ENCODE results near the gene CFAP221. TPM values are rescaled to one million over a fixed set of nuclear protein-coding genes. Genes with fewer than 3 reads are reported as not detected.

The CFAP221 gene
- total RNA-seq, 1 donor from 2014 or later, result 26.3 TPM

DNA sequence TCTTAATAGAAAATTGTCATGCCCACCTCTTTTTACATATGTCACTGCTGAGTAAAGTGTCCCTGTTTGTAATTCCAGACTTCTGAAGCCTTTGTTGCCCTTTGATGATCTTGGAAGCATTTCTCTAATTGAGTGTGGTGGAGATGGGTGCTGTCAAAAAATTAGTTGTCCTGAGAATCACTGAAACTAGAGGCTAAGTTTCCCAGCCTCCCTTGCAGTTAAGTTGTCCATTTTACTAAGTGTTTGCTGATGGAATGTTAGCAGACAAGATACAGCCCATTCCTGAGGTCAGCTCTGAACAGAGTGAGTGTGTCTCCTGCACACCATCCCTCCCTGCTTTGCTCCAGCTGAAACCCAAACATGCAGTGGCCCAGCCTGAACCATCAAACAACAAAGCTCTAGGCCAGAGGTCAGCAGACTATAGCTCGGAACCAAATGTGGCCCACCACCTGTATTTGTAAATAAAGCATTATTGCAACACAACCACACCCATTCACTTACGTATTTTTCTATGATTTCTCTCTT lies 106.7 kb downstream of the CFAP221 start:
- intact Hi-C loops (cut with DNase I), result no loop called here
- Histone ChIP-seq H3K27me3 (no peaks in the 10 kb centered on the region), H3K4me3 (no peak overlapping the region), H3K9me3 (peaks cover 11% of the 10 kb centered on the region), H3K27ac (no peak overlapping the region), H3K36me3 (no peaks in the 10 kb centered on the region), H3K4me1 (no peaks in the 10 kb centered on the region)
- TF ChIP-seq, protein P1, sequence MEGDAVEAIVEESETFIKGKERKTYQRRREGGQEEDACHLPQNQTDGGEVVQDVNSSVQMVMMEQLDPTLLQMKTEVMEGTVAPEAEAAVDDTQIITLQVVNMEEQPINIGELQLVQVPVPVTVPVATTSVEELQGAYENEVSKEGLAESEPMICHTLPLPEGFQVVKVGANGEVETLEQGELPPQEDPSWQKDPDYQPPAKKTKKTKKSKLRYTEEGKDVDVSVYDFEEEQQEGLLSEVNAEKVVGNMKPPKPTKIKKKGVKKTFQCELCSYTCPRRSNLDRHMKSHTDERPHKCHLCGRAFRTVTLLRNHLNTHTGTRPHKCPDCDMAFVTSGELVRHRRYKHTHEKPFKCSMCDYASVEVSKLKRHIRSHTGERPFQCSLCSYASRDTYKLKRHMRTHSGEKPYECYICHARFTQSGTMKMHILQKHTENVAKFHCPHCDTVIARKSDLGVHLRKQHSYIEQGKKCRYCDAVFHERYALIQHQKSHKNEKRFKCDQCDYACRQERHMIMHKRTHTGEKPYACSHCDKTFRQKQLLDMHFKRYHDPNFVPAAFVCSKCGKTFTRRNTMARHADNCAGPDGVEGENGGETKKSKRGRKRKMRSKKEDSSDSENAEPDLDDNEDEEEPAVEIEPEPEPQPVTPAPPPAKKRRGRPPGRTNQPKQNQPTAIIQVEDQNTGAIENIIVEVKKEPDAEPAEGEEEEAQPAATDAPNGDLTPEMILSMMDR (IDR thresholded peaks at IDR 0.05), result no peak
- DNase-seq (no peak), ATAC-seq (peak; percentile 62)

DNA sequence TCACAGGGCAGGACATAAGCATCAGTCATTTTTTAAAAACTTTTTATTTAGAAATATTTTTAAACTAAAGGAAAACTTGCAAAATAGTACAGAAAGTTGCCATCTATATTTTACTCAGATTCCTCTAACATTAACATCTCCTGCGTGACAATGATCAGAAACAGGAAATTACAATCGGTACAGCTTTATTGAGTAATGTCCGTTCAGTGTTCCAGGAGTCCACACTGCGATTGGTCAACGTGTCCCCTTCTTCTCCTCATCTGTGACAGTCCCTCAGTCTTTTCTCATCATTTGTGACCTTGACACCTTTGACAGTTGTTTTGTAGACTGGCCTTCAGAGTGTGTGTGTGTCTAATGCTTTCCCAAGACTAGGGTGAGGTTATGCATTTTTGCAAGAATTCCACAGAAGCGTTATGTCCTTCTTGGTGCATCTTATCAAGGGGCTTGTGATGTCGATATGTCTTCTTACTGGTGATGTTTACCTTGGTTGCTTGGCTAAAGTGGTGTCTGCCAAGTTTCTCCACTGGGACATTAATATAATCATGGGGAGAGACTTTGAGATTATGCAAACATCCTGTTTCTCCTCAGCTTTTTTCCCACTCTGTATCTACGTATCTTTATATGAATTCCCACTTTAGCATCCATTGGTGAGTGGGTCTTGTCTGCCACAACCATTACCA lies 113.4 kb downstream of the CFAP221 start:
- peak; percentile 49 for ATAC-seq
- H3K27ac ChIP-seq, result no peak overlapping the region
- intact Hi-C loops (cut with DNase I), result no loop called here

DNA sequence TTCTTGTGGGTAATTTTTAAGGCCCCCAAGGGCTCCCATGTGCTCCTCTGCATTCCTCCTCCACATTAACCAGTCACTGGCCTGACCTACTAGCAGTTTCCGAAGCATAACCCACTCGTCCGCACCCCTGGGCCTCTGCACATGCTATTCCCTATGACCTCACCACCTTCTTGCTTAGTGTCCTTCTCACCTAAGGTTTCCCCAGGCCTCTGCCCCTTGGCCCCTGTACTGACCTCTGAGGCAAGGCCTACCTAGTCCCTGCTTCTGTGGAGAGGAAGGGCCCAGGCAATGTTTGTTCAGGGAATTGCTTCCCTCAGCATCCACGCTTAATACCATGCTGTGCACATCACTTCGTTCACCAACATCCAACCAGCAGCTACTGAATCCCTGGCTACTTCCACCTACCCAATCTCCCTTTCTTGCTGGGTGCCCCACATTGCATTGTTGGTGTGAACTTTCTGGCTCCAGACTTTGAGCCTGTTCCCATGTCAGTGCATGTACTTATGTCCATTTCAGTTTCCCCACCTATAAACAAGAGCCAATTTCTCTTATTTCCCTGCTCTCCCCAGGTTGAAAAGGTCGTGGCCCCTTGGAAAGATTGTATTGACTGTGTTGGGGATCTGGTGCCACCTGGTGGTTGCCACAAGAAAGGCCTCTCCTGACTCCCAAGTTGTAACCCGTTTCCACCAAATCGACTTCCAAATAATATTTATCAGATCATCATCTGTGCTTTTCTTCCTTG lies 115.5 kb downstream of the CFAP221 start:
- DNase-seq, result no peak
- Histone ChIP-seq H3K9me3 (no peaks in the 10 kb centered on the region), H3K27ac (no peak overlapping the region), H3K4me1 (peaks cover 3% of the 10 kb centered on the region), H3K4me3 (no peak overlapping the region), H3K27me3 (no peaks in the 10 kb centered on the region), H3K36me3 (no peaks in the 10 kb centered on the region)
- TF ChIP-seq, protein P1 (IDR thresholded peaks at IDR 0.05), result peak; percentile 93
- intact Hi-C loops (cut with DNase I), result no loop called here
- peak; percentile 81 for ATAC-seq

More for the DNA sequence above, 113.4 kb downstream of the CFAP221 start:
- no peak for DNase-seq
- Histone ChIP-seq H3K4me1 (peaks cover 3% of the 10 kb centered on the region), H3K4me3 (no peak overlapping the region), H3K36me3 (no peaks in the 10 kb centered on the region), H3K27me3 (no peaks in the 10 kb centered on the region), H3K9me3 (no peaks in the 10 kb centered on the region)
- TF ChIP-seq, protein P1 (IDR thresholded peaks at IDR 0.05), result no peak

DNA sequence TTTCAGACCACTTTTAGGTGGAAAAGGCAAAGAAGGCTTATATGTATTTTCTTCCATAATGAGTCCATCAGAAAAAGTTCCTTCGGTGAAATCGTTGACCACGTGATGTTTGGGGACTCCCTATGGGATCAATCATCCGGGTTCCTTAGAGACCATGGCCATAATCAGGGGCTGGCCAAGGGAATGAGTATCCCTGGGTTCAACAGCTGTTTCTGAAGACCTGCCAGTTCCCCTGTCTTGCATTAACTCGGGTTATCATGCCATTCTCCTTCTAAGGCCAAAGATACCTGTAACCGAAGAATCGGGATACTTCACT lies 116.1 kb downstream of the CFAP221 start:
- Histone ChIP-seq H3K4me3 (no peak overlapping the region), H3K27ac (no peak overlapping the region), H3K27me3 (no peaks in the 10 kb centered on the region), H3K36me3 (no peaks in the 10 kb centered on the region), H3K9me3 (no peaks in the 10 kb centered on the region), H3K4me1 (peaks cover 3% of the 10 kb centered on the region)
- TF ChIP-seq, protein P1 (IDR thresholded peaks at IDR 0.05), result no peak
- DNase-seq (no peak), ATAC-seq (no peak)
- intact Hi-C loops (cut with DNase I), result no loop called here

DNA sequence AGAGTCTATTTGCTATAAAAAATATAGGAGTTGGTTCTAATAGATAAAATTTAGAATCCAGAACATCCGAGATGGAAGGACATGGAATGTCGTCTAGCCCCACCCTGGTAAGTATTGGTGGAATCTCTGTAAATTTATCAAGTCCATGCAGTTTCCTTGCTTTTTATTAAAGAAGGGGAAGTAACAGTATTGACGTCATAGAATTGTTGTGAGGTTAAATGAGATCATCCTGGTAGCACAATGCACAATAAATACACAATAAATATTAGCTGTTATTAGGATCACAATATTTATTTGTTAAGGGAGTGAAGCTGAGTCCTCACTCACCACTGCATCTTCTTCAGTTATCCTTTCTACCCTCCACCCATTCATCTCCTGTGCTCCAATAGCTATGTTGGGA lies 118.0 kb downstream of the CFAP221 start:
- intact Hi-C loops (cut with DNase I), result no loop called here
- DNase-seq (no peak), ATAC-seq (no peak)
- no peaks in the 10 kb centered on the region for H3K36me3 ChIP-seq
- H3K9me3 ChIP-seq, result no peaks in the 10 kb centered on the region
- no peak overlapping the region for H3K4me3 ChIP-seq
- no peak overlapping the region for H3K27ac ChIP-seq
- no peaks in the 10 kb centered on the region for H3K27me3 ChIP-seq
- H3K4me1 ChIP-seq, result peaks cover 3% of the 10 kb centered on the region
- TF ChIP-seq, protein P1 (IDR thresholded peaks at IDR 0.05), result no peak

Data from upper lobe of right lung (tissue), 1 donor.